GM19099 (cell line): Measurements from ENCODE around the gene ERC2.

Source experiments
- POLR2A ChIP-seq: IDR thresholded peaks from 3 replicates; pipeline ENCODE4 v1.6.1; 2011; ENCODE audit warnings: low read depth; ENCODE audit not compliant: insufficient read length; ENCODE audit errors: extremely low read depth

The ERC2 gene

GRCh38 chr3:55826731-55827496, 641.4 kb downstream of the ERC2 start:
- TF ChIP-seq POLR2A = no peak

DNA sequence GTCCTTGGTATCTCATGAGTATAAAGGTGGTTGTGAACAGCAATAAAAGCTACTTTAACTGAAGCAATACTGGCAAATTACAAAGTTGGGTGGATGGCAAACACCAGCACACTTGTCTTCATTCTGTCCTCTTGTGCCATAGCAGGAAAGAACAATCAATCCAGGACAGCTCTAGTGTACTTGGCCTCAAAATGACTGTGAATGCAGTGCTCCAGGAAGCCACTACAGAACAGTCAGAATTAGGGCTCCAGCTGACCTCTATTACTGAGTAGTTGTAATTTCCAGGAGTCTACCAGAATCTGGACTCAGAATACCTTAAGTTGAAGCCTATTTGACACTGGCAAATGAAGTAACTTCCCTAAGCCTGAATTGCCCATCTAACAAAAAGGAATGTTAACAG, 642.2 kb downstream of the ERC2 start:
- no peak for TF ChIP-seq POLR2A

DNA sequence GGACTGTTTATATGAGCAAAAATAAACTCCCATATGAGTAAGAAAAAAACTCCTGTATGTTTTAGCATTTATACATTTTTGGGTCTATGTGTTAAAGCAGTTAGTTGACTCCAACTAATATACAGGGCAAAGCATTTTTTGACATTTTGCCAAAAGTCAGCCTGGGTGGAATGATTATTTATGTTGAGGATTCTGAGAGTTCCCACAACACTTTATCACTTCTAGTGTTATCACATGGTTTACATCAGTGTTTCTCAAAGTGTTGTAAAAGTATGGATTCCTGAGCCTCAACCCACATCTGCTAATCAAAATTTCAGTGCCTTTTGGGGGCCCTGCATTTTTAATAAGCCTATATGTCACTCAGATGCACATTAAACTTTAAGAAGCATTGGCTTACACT, 643.9 kb downstream of the ERC2 start:
- TF ChIP-seq POLR2A = no peak

GRCh38 chr3:55823829-55824228, 644.4 kb downstream of the ERC2 start:
- TF ChIP-seq POLR2A = no peak

DNA sequence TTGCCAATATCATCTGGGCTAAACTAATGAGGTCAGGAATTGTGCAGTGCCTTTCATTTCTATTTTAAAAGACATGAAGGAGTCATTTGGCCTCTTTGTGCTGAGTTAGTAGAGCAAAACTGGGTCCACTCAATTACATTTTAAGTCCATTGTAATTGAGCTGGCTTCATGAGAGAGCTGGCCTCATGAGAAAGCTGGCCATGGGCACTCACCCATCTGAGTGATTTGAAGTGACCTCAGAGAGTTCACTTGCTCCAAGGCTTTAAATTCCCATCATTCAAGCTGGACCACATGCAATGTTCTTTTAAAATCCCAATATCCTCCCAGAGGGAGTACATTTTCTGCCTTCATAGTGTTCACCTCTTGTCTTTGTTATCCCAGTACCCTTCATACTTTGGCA, 645.3 kb downstream of the ERC2 start:
- no peak for TF ChIP-seq POLR2A

DNA sequence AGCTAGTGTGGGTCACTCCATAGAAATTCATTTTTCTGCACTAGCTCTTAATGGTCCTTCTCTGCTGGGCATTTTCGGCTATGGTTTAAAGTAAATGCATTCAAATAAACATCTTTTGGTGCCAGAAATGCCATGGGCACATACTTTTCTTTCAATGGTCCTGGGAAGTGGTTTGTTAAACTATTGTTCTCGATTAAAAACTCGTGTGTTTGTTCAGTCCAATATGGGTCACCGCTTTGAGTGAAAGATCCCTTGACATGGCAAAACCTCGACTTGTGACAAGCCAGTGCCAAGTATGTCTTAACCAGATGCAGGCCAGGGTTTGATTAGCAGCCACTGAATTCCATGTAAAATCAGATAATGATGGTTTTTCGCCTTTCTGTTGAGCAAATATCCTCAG, 649.3 kb downstream of the ERC2 start:
- TF ChIP-seq POLR2A = no peak

- TF ChIP-seq POLR2A = no peak
Measured at GRCh38 chr3:55818485-55818884, 649.8 kb downstream of the ERC2 start.

DNA sequence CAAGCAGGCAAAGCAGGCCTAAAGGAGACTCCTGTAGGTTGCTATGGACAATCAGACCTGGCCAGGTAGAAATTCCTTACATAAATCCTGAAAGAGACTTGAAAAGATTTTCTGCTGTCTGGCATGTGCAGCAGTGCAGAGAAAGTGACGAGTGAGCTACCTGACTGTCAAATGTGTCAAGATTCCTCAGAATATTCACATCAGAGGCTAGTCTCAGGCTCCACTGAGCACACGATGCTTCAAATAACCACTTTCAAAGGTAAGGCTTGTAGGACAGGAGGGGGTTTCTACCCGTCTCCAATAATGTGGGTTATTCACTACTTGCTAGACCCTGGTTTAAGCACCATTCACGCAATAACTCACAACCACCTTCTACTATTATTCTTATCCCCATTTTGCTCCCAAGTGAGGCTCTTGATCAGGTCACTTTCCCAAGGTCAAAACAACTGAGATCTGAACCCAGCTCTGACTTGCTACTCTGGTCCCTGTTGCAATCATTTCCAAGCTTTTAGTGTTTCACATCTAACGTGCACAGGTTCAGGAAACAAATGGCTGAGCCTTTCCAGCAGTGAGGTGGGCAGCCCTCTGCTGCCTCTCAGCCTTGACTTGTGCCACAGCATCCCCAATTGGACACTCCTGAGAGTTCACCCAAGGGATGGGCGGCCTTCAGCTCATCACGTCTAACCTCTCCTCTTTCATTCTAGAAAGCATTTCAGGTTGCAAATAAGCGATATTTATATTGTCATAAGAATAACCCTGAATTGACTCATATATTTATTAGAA, 651.3 kb downstream of the ERC2 start:
- TF ChIP-seq POLR2A = no peak

DNA sequence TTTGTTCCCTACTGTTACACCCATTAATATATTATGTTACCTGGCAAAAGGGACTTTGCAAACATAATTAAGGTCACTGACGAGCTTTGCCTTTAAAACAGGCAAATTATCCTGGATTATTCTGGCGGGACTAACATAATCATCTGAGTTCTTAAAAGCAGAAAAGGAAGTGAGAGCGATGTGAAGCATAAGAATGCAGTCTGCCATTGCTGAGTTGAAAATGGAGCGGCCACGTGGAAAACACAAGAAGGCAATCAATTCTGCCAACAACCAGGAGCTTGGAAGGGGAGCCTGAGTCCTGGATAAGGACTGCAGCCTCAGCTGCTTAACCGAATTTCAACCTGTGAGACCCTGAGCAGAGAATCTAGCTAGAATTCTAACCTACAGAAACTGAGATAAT, 653.0 kb downstream of the ERC2 start:
- no peak for TF ChIP-seq POLR2A

DNA sequence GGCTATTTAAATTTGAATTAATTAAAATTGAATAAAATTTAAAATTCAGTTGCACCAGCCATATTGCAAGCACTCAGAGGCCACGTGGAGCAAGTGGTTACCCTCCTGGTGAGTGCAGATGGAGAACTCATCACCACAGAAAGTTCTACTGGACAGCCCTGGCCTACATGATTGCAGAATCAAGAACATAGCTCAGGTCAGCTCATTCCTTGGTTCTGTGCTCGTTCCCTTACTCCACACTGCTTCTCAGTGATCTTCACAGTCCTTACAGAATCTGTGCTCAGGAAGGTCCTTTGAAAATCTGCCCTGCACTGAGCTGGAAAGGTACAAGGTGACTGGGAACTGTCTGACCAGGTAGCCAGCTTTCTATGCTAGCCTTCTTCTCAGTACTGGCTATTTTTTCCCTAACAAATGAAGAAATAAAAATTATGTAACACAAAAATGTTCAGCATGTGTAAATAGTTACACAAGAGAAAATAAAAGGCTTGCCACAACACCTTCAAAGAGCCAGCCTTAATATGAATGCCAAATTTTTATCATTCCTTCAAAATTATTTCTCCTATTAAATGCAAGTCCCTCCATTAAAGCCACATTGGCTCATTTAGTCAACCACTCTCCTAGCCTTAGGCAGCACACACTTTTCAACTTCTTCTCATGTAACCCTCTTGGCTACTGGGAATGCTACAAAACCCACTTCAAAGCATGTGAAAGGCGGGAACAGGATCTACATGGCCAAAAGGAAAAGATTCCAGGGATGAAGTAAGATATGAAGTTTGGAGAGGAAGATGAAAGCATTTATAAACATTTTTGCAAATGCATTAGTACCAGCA, 654.8 kb downstream of the ERC2 start:
- TF ChIP-seq POLR2A = no peak

GRCh38 chr3:55812394-55813013, 655.8 kb downstream of the ERC2 start:
- no peak for TF ChIP-seq POLR2A

- TF ChIP-seq POLR2A = no peak
Measured at GRCh38 chr3:55807210-55807609, 661.1 kb downstream of the ERC2 start.

DNA sequence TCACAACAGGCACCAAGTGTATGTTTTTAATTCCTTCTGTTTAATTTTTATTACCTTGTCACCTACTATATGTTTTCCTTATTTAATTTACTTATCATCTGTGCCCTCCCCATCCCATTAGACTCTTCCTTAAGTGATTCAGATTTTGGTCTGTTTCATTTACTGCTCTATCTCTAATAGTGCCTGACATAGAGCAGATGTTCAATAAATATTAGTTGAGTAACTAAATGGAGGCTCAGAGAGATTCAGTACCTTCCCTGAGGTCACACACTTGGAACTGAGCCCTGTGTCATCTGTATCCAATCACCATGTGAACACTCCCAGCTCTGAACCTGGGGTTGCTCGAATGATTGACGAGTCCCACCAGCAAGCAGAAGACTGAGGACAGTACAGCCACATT, 663.1 kb downstream of the ERC2 start:
- no peak for TF ChIP-seq POLR2A

GRCh38 chr3:55804170-55805095, 663.8 kb downstream of the ERC2 start:
- TF ChIP-seq POLR2A = no peak
